Heart left ventricle (tissue), 13 donors: ENCODE measurements around the gene IL1RAP.

Experiments
- POLR2A ChIP-seq, 2 donors: fragments of 450-650 bp; IDR thresholded peaks; one replicate each; pipeline ENCODE4 v1.6.1; 2017; ENCODE audit warnings: antibody characterized with exemption in 2 of 2, mild to moderate bottlenecking in 2 of 2, moderate library complexity in 2 of 2
- TF ChIP-seq, protein P1 (sequence below), 12 donors: fragments of 200-600 bp; sonication (generic) in 4 of 12; IDR thresholded peaks; one replicate each; pipeline versions ENCODE4 v1.5.0 to v1.8.0; 2018 to 2022; ENCODE audit warnings: antibody characterized with exemption in 12 of 12, mild to moderate bottlenecking in 5 of 12
- donor health status: ischemic (EF 13 %, LVEDD 7.1; RV severe dilation, severe dysfunction).
- donor health status: DM: no; HTN: yes; CAD: no.
- donor health status: DM: no; HTN: no; CAD: no.
- donor health status: ischemic (EF 25% LVEDD 6.9; RV normal size, moderate dysfunction).
- donor health status: ischemic (EF 25% LVEDD 5.7; RV mildly dilated, moderate dysfunction).
- donor health status: ischemic (EF 35%, LVEDD 5.7; RV mildly dilated, moderate dysfunction).
- donor health status: nonischemic (EF 11% LVEDD 7.7; RV severe dilation, severe dysfunction).
- donor health status: DM: yes; HTN: yes; CAD: no.
- donor health status: PGD.
- donor health status: ischemic (EF 29% LVEDD 5.4; RV normal size, mild dysfunction).
- donor health status: nonischemic (EF 23%, LVEDD 6.1; RV moderate dilation, normal function).

DNA sequence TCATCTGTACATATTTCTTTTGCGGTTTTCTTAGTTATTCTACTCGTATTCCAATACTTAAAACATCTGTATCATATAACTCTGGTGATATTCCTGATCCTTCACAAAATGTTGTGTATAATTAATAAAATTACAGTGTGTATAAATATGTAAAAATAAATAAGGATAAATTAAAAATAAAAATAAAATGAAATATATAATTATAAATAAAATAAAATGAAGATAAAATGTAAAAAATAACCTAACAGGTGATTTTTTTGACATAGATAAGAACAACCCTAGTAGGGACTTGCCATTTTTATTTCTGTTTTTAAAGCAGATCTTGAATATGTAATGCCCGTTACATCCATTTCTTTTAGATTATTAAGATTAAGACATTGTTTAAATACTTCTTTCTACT lies 25.6 kb downstream of the IL1RAP start:
- TF ChIP-seq, protein P1, sequence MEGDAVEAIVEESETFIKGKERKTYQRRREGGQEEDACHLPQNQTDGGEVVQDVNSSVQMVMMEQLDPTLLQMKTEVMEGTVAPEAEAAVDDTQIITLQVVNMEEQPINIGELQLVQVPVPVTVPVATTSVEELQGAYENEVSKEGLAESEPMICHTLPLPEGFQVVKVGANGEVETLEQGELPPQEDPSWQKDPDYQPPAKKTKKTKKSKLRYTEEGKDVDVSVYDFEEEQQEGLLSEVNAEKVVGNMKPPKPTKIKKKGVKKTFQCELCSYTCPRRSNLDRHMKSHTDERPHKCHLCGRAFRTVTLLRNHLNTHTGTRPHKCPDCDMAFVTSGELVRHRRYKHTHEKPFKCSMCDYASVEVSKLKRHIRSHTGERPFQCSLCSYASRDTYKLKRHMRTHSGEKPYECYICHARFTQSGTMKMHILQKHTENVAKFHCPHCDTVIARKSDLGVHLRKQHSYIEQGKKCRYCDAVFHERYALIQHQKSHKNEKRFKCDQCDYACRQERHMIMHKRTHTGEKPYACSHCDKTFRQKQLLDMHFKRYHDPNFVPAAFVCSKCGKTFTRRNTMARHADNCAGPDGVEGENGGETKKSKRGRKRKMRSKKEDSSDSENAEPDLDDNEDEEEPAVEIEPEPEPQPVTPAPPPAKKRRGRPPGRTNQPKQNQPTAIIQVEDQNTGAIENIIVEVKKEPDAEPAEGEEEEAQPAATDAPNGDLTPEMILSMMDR (IDR thresholded peaks at IDR 0.05) = no peak
- TF ChIP-seq POLR2A (IDR thresholded peaks at IDR 0.05) = no peak
